Measurements from ENCODE around the gene FRMPD2. TPM values are rescaled to one million over a fixed set of nuclear protein-coding genes. Genes with fewer than 3 reads are reported as not detected.
A peak's percentile ranks its signal among the peaks of the same experiment; 100 is the strongest.

FRMPD2 gene
- total RNA-seq, 1 donor from 2014 or later: not detected

GRCh38 chr10:48215486-48216203 is 58.9 kb downstream of the FRMPD2 start:
- TF ChIP-seq CTCF (IDR thresholded peaks at IDR 0.05): peak in 1 of 3 experiments; percentile 27
- Histone ChIP-seq H3K4me1 (no peaks in the 10 kb centered on the region), H3K27me3 (no peaks in the 10 kb centered on the region), H3K9me3 (no peaks in the 10 kb centered on the region), H3K4me3 (no peak overlapping the region), H3K27ac (no peak overlapping the region), H3K36me3 (no peaks in the 10 kb centered on the region)
- no peak for DNase-seq (ENCODE audit: low spot score in 2 of 2)
- intact Hi-C loops (cut with DNase I): no loop called here

DNA sequence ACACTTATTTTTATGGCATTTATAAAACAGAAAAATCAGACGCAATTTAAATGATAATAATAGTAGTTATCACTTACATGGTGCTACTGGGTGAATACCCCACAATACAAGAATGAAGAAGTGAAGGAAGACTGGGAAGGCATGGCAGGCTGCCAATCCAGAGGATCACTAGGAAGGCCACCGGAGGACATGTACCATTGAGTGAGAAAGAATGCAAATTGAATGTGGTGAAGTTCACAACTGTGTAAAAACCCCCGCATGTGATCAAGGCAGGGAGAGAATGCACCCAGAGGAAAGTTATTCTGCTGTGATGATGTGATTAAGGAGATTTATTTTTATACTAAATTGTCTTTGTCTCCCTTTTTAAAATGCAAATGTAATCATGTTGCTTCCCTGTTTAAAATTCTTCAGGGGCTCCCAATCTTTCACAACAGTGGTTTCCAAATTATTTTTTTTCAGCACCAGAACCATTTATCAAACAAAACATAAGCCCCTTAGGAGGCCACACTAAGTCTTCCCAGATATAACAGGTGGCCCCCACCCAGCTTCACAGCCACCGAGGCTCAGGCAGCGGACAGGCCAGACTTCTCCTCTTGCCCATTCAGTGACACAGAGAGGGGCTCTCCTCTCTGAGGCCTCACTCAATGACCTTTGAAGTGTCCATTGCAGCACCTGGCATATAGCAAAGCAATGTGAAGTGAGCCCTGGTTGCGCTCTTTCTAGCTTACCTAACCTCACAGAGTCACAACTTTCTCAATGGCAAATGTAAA is 59.6 kb downstream of the FRMPD2 start:
- Histone ChIP-seq H3K9me3 (no peaks in the 10 kb centered on the region), H3K36me3 (no peaks in the 10 kb centered on the region), H3K4me3 (no peak overlapping the region), H3K4me1 (no peaks in the 10 kb centered on the region), H3K27me3 (no peaks in the 10 kb centered on the region), H3K27ac (no peak overlapping the region)
- DNase-seq (ENCODE audit: low spot score in 2 of 2): no peak
- intact Hi-C loops (cut with DNase I): no loop called here
- no peak for TF ChIP-seq CTCF (IDR thresholded peaks at IDR 0.05)

DNA sequence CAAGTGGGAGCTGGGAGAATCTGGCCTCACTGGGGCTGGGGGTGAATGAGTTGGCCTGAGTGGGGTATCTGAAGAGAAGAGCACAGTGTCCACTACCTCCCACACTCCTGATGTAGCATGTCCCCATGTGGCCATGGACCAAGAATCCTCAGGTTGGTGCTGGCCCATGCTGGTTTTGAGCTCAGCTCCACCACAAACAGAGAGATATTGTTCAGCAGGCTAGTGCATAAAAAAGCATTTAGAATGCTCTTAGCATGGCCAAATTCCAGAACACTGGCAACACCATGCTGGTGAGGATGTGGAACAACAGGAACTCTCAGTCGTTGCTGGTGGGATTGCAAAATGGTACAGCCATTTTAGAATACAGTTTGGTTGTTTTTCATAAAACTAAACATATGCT is 61.4 kb downstream of the FRMPD2 start:
- Histone ChIP-seq H3K4me3 (no peak overlapping the region), H3K4me1 (no peaks in the 10 kb centered on the region), H3K27ac (no peak overlapping the region), H3K9me3 (no peaks in the 10 kb centered on the region), H3K27me3 (no peaks in the 10 kb centered on the region), H3K36me3 (no peaks in the 10 kb centered on the region)
- no peak for DNase-seq (ENCODE audit: low spot score in 2 of 2)
- intact Hi-C loops (cut with DNase I): no loop called here
- no peak for TF ChIP-seq CTCF (IDR thresholded peaks at IDR 0.05)

DNA sequence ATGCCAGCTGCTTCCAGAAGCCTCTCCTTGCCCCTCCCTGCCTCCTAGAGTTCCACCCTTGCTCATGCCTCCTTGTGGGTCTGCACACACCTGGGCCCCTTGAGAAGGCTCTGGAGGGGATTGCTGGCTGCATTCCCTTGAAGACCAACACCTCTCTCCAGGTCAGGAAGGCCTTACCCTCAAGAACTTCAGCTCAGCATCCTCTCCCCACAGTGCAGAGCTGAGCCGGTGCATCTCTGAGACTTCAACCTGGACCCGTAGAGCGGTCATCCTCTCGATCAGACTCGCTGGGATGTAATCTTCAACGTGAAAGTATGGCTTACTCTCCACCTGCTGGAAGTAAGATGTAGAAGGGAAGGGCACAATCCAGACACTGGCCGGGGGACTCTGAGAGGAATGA is 62.7 kb downstream of the FRMPD2 start:
- H3K4me3 ChIP-seq: no peak overlapping the region
- no peak for DNase-seq (ENCODE audit: low spot score in 2 of 2)
- H3K9me3 ChIP-seq: no peaks in the 10 kb centered on the region
- H3K27me3 ChIP-seq: no peaks in the 10 kb centered on the region
- no peaks in the 10 kb centered on the region for H3K36me3 ChIP-seq
- H3K27ac ChIP-seq: no peak overlapping the region
- intact Hi-C loops (cut with DNase I): no loop called here
- H3K4me1 ChIP-seq: no peaks in the 10 kb centered on the region
- TF ChIP-seq CTCF (IDR thresholded peaks at IDR 0.05): no peak

DNA sequence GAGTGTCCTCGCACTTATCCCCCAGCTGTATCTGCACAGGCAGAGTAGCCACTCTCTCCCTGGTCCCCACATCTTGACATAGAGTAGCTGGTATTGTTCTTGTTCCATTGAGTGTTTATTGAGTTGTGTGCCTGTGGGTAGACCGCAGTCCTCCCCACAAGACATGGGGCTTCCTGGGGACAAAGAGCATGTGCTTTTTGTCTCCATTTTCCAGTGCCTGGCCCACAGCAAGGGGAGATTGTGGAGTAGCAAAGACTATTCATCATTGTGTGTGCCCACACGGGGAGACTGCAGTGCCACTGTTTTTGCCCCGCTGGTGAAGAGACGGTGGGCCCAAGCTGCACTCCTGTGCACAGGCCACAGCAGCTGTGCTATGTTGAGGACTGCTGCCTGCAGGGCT is 63.5 kb downstream of the FRMPD2 start:
- no peak overlapping the region for H3K4me3 ChIP-seq
- no peak for TF ChIP-seq CTCF (IDR thresholded peaks at IDR 0.05)
- intact Hi-C loops (cut with DNase I): no loop called here
- no peaks in the 10 kb centered on the region for H3K9me3 ChIP-seq
- DNase-seq (ENCODE audit: low spot score in 2 of 2): no peak
- no peaks in the 10 kb centered on the region for H3K27me3 ChIP-seq
- no peak overlapping the region for H3K27ac ChIP-seq
- no peaks in the 10 kb centered on the region for H3K36me3 ChIP-seq
- no peaks in the 10 kb centered on the region for H3K4me1 ChIP-seq

Measured in ascending aorta (tissue), 2 donors.